Astrocyte of the hippocampus (primary cell): ENCODE results near the gene ADGRL3.

ENCODE experiments used
- DNase-seq: peaks from one replicate; pipeline ENCODE4 v3.0.0; 2011; ENCODE audit warnings: low read depth, low spot score

The ADGRL3 gene

DNA sequence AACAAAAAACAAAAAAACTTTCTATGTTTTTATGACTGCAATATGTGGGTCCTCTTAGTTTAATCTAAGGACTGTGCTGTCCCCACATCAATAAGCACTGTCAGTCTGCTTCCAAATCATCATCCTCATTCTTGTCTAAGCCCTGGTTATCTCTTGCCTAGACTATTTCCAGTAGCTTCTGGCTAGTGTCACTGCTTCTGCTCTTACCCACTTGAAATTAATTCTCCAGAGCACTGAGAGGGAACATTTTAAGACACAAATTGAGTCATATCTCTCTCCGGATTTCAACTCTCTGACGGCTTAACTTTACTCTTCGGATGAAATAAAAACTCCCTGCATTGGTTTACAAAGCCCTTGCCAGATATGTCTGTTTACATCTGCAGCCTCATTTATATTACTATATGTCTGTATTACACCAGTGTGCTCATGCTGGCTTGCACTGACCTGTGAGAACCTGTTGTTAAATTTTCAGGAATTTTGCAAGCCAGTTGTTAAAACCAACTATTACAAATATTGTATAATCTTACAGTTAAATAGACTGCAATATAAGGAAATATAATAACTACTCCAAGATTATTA is 345.9 kb downstream of the ADGRL3 start:
- DNase-seq, result no peak

DNA sequence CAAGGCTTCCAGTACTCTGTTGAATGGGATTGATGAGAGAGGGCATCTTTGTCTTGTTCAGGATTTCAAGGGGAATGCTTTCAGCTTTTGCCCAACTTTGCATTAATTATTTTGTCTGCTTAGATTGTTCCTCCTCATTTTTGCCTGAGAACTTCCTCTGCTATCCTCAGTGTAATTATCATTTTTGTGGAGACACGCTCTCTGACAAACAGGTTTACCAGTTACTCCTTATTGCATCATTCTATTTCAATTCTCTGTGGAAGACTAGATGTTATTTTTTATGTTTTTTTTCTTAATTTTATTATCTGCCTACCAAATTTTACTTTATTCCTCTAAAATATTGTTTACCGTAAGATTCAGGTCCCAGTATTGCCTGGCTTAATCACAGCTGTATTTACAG is 349.2 kb downstream of the ADGRL3 start:
- no peak for DNase-seq

GRCh38 chr4:61553557-61554125 is 353.5 kb downstream of the ADGRL3 start:
- DNase-seq, result no peak

DNA sequence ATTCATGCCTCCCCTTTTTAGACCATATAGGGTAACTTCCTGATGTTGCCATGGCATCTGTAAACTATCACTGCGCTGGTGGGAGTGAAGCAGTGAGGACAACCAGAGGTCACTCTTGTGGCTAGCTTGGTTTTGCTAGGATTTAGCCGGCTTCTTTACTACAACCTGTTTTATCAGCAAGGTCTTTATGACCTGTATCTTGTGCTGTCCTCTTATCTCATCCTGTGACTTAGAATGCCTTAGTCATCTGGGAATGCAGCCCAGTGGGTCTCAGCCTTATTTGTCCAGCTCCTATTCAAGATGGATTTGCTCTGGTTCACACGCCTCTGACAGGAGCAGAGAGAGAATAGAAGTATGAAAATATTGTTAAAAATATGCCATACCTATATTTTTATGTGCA is 355.7 kb downstream of the ADGRL3 start:
- DNase-seq, result peak; percentile 76

DNA sequence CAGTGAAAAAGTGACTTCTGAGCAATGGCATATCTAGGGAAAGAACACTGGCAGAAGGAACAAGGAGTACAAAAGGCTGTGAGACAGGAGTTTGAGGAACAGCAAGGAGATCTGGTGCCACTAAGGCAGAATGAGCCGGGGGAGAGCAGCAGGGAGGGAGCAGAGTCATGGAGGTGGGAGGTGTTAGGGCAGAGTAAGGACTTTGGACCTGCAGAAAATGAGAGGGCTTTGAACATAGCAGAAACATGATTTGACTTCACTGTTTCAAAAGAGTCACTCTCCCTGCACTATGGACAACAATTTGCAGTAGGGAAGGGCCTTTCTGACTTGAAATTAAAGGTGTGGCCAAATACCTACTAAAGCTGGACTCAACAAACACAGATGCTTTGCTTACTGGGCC is 356.2 kb downstream of the ADGRL3 start:
- DNase-seq, result peak; percentile 23

- DNase-seq, result no peak
Observed at GRCh38 chr4:61559396-61559795, 359.3 kb downstream of the ADGRL3 start.

- DNase-seq, result no peak
Observed at GRCh38 chr4:61561028-61561427, 360.9 kb downstream of the ADGRL3 start.

GRCh38 chr4:61571761-61572559 is 371.8 kb downstream of the ADGRL3 start:
- peak; percentile 72 for DNase-seq

- DNase-seq, result no peak
Observed at GRCh38 chr4:61575796-61576195, 375.7 kb downstream of the ADGRL3 start.

DNA sequence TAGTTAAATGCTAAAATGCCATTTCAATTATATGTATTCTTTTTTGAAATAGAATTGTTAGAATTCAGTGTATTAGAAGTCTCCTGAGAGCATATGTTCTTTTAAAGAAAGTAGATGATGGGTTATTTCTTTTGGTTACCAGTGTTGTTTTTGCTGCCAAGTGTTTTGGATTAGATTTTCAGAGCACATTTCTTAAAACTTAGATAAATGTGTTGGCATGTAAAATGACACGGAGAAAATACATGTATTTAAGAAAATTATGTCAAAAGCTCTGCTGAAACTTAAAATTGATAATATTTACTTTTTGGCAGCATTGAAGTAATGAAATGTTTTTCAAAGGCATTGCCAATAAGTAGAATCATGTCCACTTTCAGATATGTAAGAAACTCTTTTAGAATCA is 379.7 kb downstream of the ADGRL3 start:
- DNase-seq, result no peak

DNA sequence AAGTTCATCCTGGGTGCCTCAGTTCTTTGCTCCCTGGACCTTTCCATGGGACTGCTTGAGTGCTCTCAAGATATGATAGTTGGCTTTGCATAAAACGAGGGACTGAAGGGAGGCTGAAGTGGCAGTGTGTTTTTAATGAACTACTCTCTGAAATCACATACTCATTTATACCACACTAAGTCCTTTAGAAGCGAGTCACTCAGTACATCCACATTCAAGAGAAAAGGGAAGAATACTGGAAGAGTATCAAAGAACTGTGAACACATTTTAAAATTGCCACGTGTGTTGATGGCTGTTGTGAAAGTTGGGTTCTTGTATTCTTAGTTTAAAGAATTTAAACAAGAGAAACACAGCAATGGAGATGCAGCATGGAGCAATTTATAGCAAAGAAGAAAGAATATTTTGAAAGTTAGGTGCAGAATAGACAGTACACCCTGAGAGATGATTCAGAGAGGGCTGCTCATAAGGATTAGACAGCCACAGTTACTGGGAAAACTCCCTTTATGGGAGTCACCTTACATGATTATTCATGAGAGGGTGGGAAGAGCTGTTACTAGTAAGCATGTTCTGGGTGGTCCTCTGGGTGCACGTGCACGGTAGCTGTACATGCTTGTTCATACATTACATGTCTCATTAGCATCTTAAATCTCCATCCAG is 380.7 kb downstream of the ADGRL3 start:
- DNase-seq, result peak; percentile 30

GRCh38 chr4:61583696-61584095 is 383.6 kb downstream of the ADGRL3 start:
- DNase-seq, result peak; percentile 84

DNA sequence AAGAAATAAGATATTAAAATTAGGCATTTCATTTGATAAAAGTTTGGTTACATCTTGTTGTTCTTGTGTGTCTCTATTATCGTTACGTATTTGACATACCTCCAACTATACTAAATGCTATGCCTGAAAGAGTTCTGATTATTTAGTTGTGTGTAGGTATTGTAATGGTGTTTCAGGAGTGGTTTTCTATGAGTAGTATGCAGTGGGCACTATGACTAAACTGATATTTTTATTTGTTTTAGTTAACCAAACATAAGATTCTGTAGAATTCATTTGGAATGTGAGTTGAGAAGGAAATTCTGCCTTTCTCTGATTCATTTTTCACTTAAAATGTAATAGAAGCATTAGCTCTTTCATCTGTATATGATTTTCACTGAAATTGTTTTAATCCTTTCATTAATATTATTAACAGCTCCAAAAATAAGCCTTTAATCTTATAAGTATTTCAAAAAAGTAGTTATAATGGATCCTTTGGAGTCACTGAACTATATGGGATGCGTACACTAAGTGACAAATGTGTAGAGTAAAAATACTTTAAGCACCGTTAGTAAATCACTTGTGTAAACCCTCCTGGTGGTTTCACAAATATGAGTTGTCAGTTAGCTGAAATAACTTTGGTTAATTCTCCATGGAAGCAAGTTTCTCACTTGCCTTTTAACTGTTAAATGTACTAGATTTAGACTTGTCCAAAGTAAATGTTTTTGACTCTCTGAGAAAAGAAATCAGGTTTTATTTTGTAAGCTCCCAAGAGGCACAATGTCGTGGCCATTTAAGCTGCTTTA is 388.7 kb downstream of the ADGRL3 start:
- DNase-seq, result no peak

- DNase-seq, result no peak
Observed at GRCh38 chr4:61590881-61591280, 390.8 kb downstream of the ADGRL3 start.

- no peak for DNase-seq
Observed at GRCh38 chr4:61596606-61597340, 396.6 kb downstream of the ADGRL3 start.

GRCh38 chr4:61603086-61603485 is 403.0 kb downstream of the ADGRL3 start:
- no peak for DNase-seq

- DNase-seq, result no peak
Observed at GRCh38 chr4:61604054-61604453, 403.9 kb downstream of the ADGRL3 start.

DNA sequence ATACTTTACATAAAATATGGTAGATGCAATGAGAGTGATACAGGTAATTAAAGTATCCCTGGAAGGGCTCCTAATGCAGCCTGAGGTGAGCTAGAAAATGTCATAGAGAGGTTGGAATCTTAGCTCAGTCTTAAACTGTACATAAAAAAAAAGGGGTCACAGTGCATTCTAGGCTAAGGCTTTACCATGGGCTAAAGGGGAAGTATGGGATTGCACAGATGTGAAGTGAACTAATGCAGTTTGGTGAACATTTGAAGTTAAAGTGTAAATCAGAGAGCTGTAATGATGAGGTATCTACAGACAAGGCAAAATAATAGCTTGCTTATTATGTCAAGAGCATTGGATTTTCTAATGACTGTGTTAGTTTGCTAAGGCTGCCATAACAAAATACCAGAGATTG is 405.9 kb downstream of the ADGRL3 start:
- DNase-seq, result no peak

DNA sequence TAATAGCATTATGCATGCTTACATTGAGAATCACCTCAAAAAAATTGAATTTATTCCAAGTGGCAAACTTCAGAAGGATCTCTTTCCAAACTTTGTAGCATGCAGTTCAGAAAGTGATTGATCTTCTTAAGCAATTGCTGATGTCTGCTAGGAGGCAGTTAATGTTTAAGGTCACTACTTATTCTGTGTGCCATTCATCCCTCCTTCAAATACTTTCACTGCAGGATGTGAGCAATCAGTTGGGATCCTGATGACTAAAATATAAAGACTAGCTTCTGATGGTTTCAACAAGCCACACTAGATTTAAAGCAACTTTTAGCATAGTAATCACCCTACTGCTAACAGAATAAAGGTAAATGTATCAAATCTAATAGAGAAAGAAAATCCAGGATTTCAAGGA is 414.1 kb downstream of the ADGRL3 start:
- peak; percentile 8 for DNase-seq

DNA sequence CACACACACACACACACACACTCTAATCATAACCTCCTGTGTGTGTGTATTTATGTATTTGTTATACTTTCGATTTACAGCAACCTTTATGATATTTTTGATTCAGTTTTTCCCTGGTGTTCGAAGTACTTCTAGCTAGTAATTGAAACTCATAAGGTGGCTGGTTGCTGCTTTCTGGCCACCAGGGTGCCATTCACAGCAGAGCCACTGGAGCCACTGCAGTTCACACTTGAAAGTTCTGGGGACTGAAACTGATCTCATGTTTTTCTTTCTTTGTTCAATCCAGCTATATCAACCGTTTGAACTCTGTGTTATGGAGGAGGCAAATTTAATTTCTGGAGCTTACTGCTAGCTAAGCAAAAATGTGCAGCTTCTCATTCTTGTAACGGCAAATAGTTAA is 419.4 kb downstream of the ADGRL3 start:
- DNase-seq, result no peak

DNA sequence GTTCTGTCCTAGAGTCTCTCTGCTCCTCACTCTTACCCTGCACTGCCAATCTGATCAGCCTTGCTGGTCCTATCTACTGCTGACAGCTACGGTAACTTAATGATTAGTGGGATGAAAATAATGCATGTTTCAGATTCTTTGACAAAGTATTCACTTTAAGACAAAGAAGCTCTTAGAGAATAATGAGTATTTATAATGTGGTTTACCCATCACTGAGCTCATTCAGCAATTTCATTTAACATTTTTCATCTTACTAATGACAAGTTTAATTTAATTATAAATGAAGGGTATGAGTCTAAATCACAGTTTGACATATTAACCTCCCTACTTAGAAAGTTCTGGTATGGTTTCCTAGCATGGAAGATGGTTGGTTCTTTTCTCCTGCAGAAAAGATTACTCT is 428.2 kb downstream of the ADGRL3 start:
- no peak for DNase-seq
